Measurements from ENCODE around the gene LRP2BP. TPM values are rescaled to one million over a fixed set of nuclear protein-coding genes. Genes with fewer than 3 reads are reported as not detected.

Gene LRP2BP
- total and polyA plus RNA-seq, 4 donors = 0.48 to 4.6 (median 1.8) TPM

GRCh38 chr4:185405296-185405999, 9.7 kb upstream of the LRP2BP start:
- DNase-seq (no peak), ATAC-seq (ENCODE audit: insufficient read depth, low FRiP score) (no peak)
- Histone ChIP-seq H3K27ac (ENCODE audit: low read depth in 1 of 2, low read length in 1 of 2) (no peak overlapping the region), H3K9ac (ENCODE audit: insufficient read depth in 1 of 2, low read length in 2 of 2) (no peak overlapping the region), H3K4me1 (ENCODE audit: control insufficient read depth in 5 of 5, insufficient read depth in 5 of 5, low read length in 5 of 5) (no peaks in the 10 kb centered on the region), H3K27me3 (ENCODE audit: control insufficient read depth in 3 of 3, insufficient read depth in 3 of 3, low read length in 2 of 3) (no peaks in the 10 kb centered on the region), H3K36me3 (ENCODE audit: control insufficient read depth in 4 of 4, insufficient read depth in 4 of 4, low read length in 4 of 4) (peaks cover 10 to 38% (median 31%) of the 10 kb centered on the region in 4 donors), H3K9me3 (ENCODE audit: control insufficient read depth in 4 of 4, insufficient read depth in 3 of 4, low read length in 3 of 4) (peaks cover 0 to 3% (median 0%) of the 10 kb centered on the region in 4 donors), H3K4me3 (no peak overlapping the region)
- no peak for TF ChIP-seq CTCF (IDR thresholded peaks at IDR 0.05; ENCODE audit: control extremely low read depth, extremely low read depth)
- 82 to 84% methylated on average over 6 of the region's 6 CpGs for WGBS, 2 donors

- Histone ChIP-seq H3K4me1 (ENCODE audit: control insufficient read depth in 5 of 5, insufficient read depth in 5 of 5, low read length in 5 of 5) (peaks cover 0 to 3% (median 0%) of the 10 kb centered on the region in 5 donors), H3K27ac (ENCODE audit: low read depth in 1 of 2, low read length in 1 of 2) (no peak overlapping the region), H3K27me3 (ENCODE audit: control insufficient read depth in 3 of 3, insufficient read depth in 3 of 3, low read length in 2 of 3) (no peaks in the 10 kb centered on the region), H3K9me3 (ENCODE audit: control insufficient read depth in 4 of 4, insufficient read depth in 3 of 4, low read length in 3 of 4) (no peaks in the 10 kb centered on the region), H3K36me3 (ENCODE audit: control insufficient read depth in 4 of 4, insufficient read depth in 4 of 4, low read length in 4 of 4) (peaks cover 10 to 43% (median 32%) of the 10 kb centered on the region in 4 donors), H3K4me3 (no peak overlapping the region), H3K9ac (ENCODE audit: insufficient read depth in 1 of 2, low read length in 2 of 2) (no peak overlapping the region)
- TF ChIP-seq CTCF (IDR thresholded peaks at IDR 0.05; ENCODE audit: control extremely low read depth, extremely low read depth) = no peak
- WGBS, 2 donors = 97 to 99% methylated on average over 4 of the region's 4 CpGs
- DNase-seq = no peak
- no peak for ATAC-seq (ENCODE audit: insufficient read depth, low FRiP score)
Measured at GRCh38 chr4:185404031-185404430, 8.3 kb upstream of the LRP2BP start.

GRCh38 chr4:185399466-185399865, 3.7 kb upstream of the LRP2BP start:
- peaks cover 4 to 21% (median 18%) of the 10 kb centered on the region in 4 donors for H3K36me3 ChIP-seq (ENCODE audit: control insufficient read depth in 4 of 4, insufficient read depth in 4 of 4, low read length in 4 of 4)
- WGBS, 2 donors = 72 to 75% methylated on average over 8 of the region's 8 CpGs
- no peak overlapping the region for H3K27ac ChIP-seq (ENCODE audit: low read depth in 1 of 2, low read length in 1 of 2)
- no peak overlapping the region for H3K9ac ChIP-seq (ENCODE audit: insufficient read depth in 1 of 2, low read length in 2 of 2)
- ATAC-seq (ENCODE audit: insufficient read depth, low FRiP score) (no peak), DNase-seq (no peak)
- no peak overlapping the region for H3K4me3 ChIP-seq
- TF ChIP-seq CTCF (IDR thresholded peaks at IDR 0.05; ENCODE audit: control extremely low read depth, extremely low read depth) = no peak
- H3K4me1 ChIP-seq (ENCODE audit: control insufficient read depth in 5 of 5, insufficient read depth in 5 of 5, low read length in 5 of 5) = peaks cover 0 to 14% (median 7%) of the 10 kb centered on the region in 5 donors
- no peaks in the 10 kb centered on the region for H3K27me3 ChIP-seq (ENCODE audit: control insufficient read depth in 3 of 3, insufficient read depth in 3 of 3, low read length in 2 of 3)
- H3K9me3 ChIP-seq (ENCODE audit: control insufficient read depth in 4 of 4, insufficient read depth in 3 of 4, low read length in 3 of 4) = no peaks in the 10 kb centered on the region

Measured in lung (tissue), 12 donors.